MM.1S (cell line): ENCODE data around the gene PRG2.

Source experiments
- DNase-seq: peaks from one replicate; pipeline ENCODE4 v3.0.0-alpha.2; 2015
- H2AFZ ChIP-seq: fragments of 300-600 bp; sonication (generic); 2 replicates; pipeline ENCODE4 v1.6.0; 2016; ENCODE audit warnings: antibody characterized with exemption, low read length
- H3F3A ChIP-seq: fragments of 300-600 bp; sonication (generic); 2 replicates; pipeline ENCODE4 v1.6.1; 2016; ENCODE audit warnings: mild to moderate bottlenecking, antibody characterized with exemption, low read length, moderate library complexity, mixed read lengths; ENCODE audit not compliant: insufficient read depth
- H3K27ac ChIP-seq: fragments of 300-600 bp; sonication (generic); 2 replicates; pipeline ENCODE4 v1.5.1; 2016; ENCODE audit warnings: mild to moderate bottlenecking, low read length
- H3K27me3 ChIP-seq: fragments of 300-600 bp; sonication (generic); replicated peaks from 2 replicates; pipeline ENCODE4 v1.6.0; 2016; ENCODE audit warnings: low read length; ENCODE audit not compliant: insufficient read depth
- H3K36me3 ChIP-seq: fragments of 300-600 bp; sonication (generic); replicated peaks from 2 replicates; pipeline ENCODE4 v1.6.1; 2016; ENCODE audit warnings: mild to moderate bottlenecking, low read length, mixed read lengths; ENCODE audit not compliant: insufficient read depth
- H3K4me1 ChIP-seq: fragments of 300-600 bp; sonication (generic); 2 replicates; pipeline ENCODE4 v1.6.1; 2016; ENCODE audit warnings: low read length, mixed read lengths
- H3K4me2 ChIP-seq: fragments of 300-600 bp; sonication (generic); 2 replicates; pipeline ENCODE4 v1.6.0; 2016; ENCODE audit warnings: low read depth, low read length
- H3K4me3 ChIP-seq: fragments of 300-600 bp; sonication (generic); 2 replicates; pipeline ENCODE4 v1.5.1; 2016; ENCODE audit warnings: low read length, mixed read lengths
- H3K79me2 ChIP-seq: fragments of 300-600 bp; sonication (generic); 2 replicates; pipeline ENCODE4 v1.6.1; 2016; ENCODE audit warnings: mixed run types, low read length, mixed read lengths
- H3K9ac ChIP-seq: fragments of 300-600 bp; sonication (generic); 2 replicates; pipeline ENCODE4 v1.6.1; 2016; ENCODE audit warnings: low read length, mixed read lengths
- H3K9me2 ChIP-seq: fragments of 300-600 bp; sonication (generic); replicated peaks from 2 replicates; pipeline ENCODE4 v1.6.1; 2016; ENCODE audit warnings: mild to moderate bottlenecking, low read length, mixed read lengths; ENCODE audit not compliant: insufficient read depth
- H3K9me3 ChIP-seq: fragments of 300-600 bp; sonication (generic); replicated peaks from 2 replicates; pipeline ENCODE4 v1.6.1; 2016; ENCODE audit warnings: mild to moderate bottlenecking, low read length, mixed read lengths; ENCODE audit not compliant: insufficient read depth
- H4K20me1 ChIP-seq: fragments of 300-600 bp; sonication (generic); 2 replicates; pipeline ENCODE4 v1.6.1; 2016; ENCODE audit warnings: mild to moderate bottlenecking, low read length, moderate library complexity, mixed read lengths; ENCODE audit not compliant: insufficient read depth
- EZH2 ChIP-seq: fragments of 300-600 bp; sonication (generic); optimal IDR thresholded peaks from 2 replicates; pipeline ENCODE3; 2017; ENCODE audit warnings: low read depth, mild to moderate bottlenecking, antibody characterized with exemption, low read length, mixed read lengths
- EZH2phosphoT487 ChIP-seq: fragments of 300-600 bp; sonication (generic); IDR thresholded peaks from 2 replicates; pipeline ENCODE4 v1.6.1; 2018; ENCODE audit warnings: antibody characterized with exemption, low read length
- TF ChIP-seq, protein P1 (sequence below): fragments of 300-600 bp; sonication (generic); IDR thresholded peaks from 2 replicates; pipeline ENCODE4 v1.5.1; 2016; ENCODE audit warnings: antibody characterized with exemption, low read length, mixed read lengths

Gene PRG2

DNA sequence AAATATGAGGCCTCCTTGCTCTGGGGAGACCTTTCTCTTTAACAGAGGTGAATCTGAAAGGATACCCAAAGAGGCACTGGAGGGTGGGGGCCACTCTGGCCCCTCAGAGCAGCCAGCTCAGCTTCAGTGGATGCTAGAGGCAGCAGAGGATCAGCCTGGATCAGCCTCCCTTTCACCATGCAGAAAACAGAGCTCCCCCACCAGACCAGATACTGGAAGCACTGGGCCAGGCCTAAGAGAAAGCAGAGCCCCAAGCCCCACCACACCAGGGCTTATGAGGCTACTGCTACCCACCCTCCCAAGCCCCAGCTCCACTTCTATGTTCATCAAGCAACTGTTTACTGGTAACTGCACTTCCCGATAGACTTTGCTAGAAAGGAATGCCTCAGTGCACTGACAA, 40.5 kb upstream of the PRG2 start:
- TF ChIP-seq EZH2phosphoT487 (no peak), EZH2 (no peak)
- TF ChIP-seq, protein P1, sequence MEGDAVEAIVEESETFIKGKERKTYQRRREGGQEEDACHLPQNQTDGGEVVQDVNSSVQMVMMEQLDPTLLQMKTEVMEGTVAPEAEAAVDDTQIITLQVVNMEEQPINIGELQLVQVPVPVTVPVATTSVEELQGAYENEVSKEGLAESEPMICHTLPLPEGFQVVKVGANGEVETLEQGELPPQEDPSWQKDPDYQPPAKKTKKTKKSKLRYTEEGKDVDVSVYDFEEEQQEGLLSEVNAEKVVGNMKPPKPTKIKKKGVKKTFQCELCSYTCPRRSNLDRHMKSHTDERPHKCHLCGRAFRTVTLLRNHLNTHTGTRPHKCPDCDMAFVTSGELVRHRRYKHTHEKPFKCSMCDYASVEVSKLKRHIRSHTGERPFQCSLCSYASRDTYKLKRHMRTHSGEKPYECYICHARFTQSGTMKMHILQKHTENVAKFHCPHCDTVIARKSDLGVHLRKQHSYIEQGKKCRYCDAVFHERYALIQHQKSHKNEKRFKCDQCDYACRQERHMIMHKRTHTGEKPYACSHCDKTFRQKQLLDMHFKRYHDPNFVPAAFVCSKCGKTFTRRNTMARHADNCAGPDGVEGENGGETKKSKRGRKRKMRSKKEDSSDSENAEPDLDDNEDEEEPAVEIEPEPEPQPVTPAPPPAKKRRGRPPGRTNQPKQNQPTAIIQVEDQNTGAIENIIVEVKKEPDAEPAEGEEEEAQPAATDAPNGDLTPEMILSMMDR: no peak
- H3K4me1 ChIP-seq: peaks cover 2% of the 10 kb centered on the region; the same call in 1 of the 2 replicates

DNA sequence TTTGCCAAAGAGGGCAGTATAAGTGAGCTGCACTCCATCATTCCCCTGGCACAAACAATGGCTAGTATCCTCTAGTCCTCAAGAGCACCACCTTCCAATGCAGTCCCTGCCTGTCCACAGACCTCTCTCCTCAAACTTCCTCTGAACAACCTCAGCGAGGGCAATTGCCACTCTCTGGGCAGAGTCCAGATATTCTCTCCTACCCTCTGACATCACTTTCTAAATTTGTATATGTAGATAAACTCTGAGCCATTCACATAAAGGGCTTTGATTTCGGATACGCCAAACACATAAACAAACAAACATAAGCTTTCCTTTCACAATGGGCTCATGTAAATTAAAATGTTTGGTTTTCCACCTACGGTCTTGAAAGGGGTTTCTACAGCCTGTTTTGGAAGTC, 39.5 kb upstream of the PRG2 start:
- DNase-seq: no peak
- peaks cover 13% of the 10 kb centered on the region for H3K4me1 ChIP-seq

More for the DNA sequence above, 40.5 kb upstream of the PRG2 start:
- H3K9me2 ChIP-seq: no peaks in the 10 kb centered on the region
- H3F3A ChIP-seq: no peaks in the 10 kb centered on the region
- no peaks in the 10 kb centered on the region for H3K9me3 ChIP-seq
- no peak for DNase-seq
- no peak overlapping the region for H3K27ac ChIP-seq
- no peak overlapping the region for H3K4me2 ChIP-seq
- no peak overlapping the region for H3K4me3 ChIP-seq
- no peaks in the 10 kb centered on the region for H3K36me3 ChIP-seq
- H3K27me3 ChIP-seq: no peaks in the 10 kb centered on the region
- no peak overlapping the region for H3K9ac ChIP-seq
- no peak overlapping the region for H2AFZ ChIP-seq
- H4K20me1 ChIP-seq: no peaks in the 10 kb centered on the region
- H3K79me2 ChIP-seq: no peaks in the 10 kb centered on the region

DNA sequence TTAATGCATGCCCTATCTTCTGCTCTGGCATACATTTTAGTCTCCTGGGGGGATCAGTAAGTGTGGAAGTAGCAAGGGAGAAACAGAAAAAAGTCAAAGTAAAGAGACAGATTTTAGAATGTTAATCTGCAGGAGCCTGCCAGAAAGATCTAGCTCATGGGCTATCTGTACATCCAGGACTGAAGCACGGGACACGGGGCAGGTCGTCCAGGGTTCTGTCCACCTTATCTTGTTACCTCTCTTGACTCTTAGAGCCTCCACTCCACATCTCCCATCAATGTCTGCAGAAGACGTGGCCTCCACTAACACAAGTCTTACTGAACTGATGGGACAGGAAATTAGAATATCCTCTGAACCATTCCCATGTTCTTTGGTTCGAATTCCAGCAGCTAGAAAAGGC, 38.2 kb upstream of the PRG2 start:
- H3K36me3 ChIP-seq: no peaks in the 10 kb centered on the region
- no peaks in the 10 kb centered on the region for H3K9me3 ChIP-seq
- no peak overlapping the region for H3K4me2 ChIP-seq
- no peak overlapping the region for H3K9ac ChIP-seq
- no peak overlapping the region for H2AFZ ChIP-seq
- no peak for TF ChIP-seq EZH2phosphoT487
- no peak for TF ChIP-seq EZH2
- TF ChIP-seq, protein P1: no peak
- H4K20me1 ChIP-seq: no peaks in the 10 kb centered on the region
- no peaks in the 10 kb centered on the region for H3K9me2 ChIP-seq
- no peaks in the 10 kb centered on the region for H3K79me2 ChIP-seq
- H3K27me3 ChIP-seq: no peaks in the 10 kb centered on the region
- peaks cover 23% of the 10 kb centered on the region for H3K4me1 ChIP-seq
- H3K27ac ChIP-seq: no peak overlapping the region
- no peak overlapping the region for H3K4me3 ChIP-seq
- no peak for DNase-seq
- peaks cover 8% of the 10 kb centered on the region for H3F3A ChIP-seq

More for the DNA sequence above, 39.5 kb upstream of the PRG2 start:
- H2AFZ ChIP-seq: no peak overlapping the region
- H3K9me2 ChIP-seq: no peaks in the 10 kb centered on the region
- H3K27me3 ChIP-seq: no peaks in the 10 kb centered on the region
- no peak overlapping the region for H3K4me2 ChIP-seq
- H3K9me3 ChIP-seq: no peaks in the 10 kb centered on the region
- no peak overlapping the region for H3K27ac ChIP-seq
- no peaks in the 10 kb centered on the region for H3K79me2 ChIP-seq
- no peaks in the 10 kb centered on the region for H3K36me3 ChIP-seq
- no peaks in the 10 kb centered on the region for H4K20me1 ChIP-seq
- no peak overlapping the region for H3K9ac ChIP-seq
- TF ChIP-seq EZH2phosphoT487 (no peak), EZH2 (no peak)
- TF ChIP-seq, protein P1: no peak
- no peak overlapping the region for H3K4me3 ChIP-seq
- peaks cover 3% of the 10 kb centered on the region; the same call in 1 of the 2 replicates for H3F3A ChIP-seq
